T-helper 1 cell treated with Interleukin-12 subunit alpha and Interleukin-12 subunit beta and Interleukin-4 antibody, amounts not matched to agents 30 ng/mL and 1 ng/mL, for 36 hours (primary cell): ENCODE data around the gene OIP5. TPM values are rescaled to one million over a fixed set of nuclear protein-coding genes. Genes with fewer than 3 reads are reported as not detected.

ENCODE experiments used
- intact Hi-C: fragments of 100-400 bp; cut with micrococcal nuclease; formaldehyde crosslinking; loops from one replicate; pipeline ENCODE4 v1.15.1; 2024
- total RNA-seq: library from RNA; stranded (reverse); gene quantifications from 2 replicates; pipeline ENCODE4 v1.2.3, GENCODE V29; 2022

OIP5 gene
- total RNA-seq = 14.5 and 17.7 TPM in 2 replicates

DNA sequence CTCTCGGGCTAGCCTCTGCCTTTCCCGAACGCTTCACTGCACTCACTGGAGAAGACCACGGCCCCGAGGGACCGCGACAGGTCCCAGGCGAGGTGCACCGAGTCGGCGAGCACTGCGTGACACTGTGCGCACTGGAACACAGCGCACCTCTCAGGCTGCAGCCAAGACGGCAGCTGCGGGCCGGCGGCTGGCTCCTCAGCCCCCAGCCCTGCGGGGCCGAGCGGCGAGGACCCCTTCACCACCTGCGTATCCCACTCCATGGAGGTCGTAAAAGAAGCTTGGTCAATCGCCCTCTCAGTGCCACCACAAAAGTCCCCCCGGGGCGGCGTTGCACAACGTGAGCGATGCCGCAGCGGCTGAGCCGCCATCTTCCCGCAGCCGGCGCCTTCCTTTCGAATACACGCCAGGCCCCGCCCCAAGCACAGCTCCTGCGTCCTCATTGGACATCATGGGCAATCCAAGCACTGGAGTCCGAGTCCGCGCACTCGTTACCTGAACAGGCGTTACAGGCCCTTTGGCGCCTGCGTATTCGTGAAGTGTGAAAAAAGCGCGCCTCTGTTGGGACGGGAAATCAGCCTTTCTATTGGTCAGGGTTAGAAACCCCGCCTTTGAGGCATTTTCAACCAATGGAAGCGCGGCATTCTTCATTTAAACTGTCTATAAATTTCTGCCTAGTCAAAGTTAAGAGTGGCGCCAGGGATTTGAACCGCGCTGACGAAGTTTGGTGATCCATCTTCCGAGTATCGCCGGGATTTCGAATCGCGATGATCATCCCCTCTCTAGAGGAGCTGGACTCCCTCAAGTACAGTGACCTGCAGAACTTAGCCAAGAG lies at the start of gene OIP5, which contains the start of gene NUSAP1:
TSS of gene OIP5 (minus strand) at position 398 of the 832 bp plus-strand sequence. CDS start at position 368, 30 bp downstream.
TSS of gene NUSAP1 (plus strand) at position 688 of the 832 bp plus-strand sequence. CDS start at position 765, 77 bp downstream.
- intact Hi-C loops = no loop called here

DNA sequence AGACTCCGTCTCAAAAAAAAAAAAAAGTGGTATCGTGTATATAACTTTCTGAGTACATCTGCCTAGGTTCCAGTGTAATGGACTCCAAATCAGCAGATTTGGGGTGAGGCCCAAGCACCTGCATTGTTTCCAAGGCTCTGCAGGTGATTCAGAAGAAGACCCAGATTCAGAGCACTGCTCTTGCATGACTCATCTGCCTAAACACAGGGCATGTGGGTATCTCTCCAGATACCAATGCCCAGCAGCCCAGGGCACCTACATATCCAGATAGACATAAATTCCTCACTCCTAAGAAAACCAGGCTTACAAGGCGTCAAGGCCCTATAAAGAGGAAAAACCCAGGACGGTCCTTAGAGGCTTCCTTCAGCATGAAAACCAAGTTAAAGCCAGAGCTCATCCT lies 45.6 kb upstream of the OIP5 start:
- intact Hi-C loops = no loop called here

DNA sequence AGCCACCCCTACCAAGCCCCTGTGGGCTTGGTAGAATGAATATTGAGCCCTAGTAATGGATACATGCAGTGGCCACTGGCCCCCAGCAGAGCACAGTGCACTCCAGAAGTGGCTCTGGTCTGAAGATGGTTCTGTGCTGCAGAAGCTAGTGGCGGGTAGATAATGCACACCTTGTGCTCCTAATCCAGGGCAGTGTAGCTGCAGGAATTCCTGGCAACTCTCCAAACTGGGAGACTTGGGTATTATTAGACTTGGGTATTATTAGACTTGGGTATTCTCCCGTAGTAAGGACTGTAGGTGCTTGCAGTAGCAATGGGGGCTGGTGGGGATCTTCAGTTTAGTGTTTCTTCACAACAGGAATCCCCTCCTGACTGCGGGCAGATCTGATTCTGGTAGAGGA lies 35.0 kb upstream of the OIP5 start:
- intact Hi-C loops = loop anchor here (10.0 kb wide), 1 partner anchor 63 kb away; no protein-coding TSS in a partner anchor

DNA sequence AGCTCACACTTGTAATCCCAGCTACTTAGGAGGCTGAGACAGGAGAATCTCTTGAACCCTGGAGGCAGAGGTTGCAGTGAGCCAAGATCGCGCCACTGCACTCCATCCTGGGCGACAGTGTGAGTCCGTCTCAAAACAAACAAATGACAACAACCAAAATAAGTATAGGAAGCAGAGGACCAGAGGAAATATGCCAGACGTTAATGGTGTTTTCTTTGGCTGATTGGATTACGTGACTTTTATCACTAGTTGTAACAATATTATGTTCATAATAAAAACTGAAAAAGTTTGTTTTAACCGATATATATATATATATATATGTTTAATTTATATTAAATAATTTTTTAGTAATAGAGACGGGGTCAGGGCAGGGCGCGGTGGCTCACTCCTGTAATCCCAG lies 22.0 kb upstream of the OIP5 start:
- intact Hi-C loops = no loop called here

DNA sequence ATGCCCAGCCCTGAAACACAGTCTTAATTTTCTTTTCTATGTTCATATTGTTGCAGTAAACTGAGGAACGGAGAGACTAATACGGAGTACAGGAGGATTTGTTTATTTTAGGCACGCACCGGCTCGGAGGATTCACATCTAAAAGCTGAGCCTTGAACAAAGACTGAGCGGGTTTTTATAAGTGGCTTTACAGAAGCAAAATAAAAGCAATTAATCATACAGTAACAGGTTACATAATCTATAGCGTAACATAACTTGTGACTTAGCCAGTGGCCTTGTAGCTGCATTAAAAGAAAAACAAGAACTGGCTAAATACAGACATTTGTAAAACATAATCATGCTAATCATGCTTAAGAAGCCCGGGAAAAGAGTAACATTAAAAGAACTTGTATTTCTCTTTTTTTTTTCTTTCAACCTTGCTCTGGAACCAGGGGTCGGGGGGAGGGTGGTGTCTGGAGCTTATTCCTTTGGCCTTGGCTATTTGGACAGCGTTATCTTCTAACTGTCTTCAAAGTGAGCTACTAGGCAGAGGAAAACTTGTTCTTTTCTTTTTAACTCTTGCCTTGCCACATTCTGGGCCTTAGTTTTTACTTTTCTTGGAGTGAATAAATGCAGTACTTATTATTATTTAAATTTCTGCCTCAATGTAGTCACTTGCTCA lies 17.8 kb upstream of the OIP5 start:
- intact Hi-C loops = no loop called here

DNA sequence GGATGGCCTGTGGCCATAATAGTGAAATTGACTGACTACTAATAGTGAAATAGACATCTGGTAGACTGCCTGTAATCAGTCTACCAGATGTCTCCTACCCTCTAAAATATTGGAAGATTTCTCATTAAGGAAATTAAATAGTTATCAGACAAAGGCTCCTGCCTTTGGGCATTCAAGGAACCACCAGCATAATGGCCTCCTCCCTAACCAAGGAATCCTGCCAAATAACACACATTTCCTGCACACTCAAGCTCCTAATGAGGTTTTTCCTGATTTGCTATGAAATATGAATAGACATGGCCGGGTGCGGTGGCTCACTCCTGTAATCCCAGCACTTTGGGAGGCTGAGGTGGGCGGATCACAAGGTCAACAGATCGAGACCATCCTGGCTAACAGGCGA lies 14.8 kb upstream of the OIP5 start:
- intact Hi-C loops = no loop called here

DNA sequence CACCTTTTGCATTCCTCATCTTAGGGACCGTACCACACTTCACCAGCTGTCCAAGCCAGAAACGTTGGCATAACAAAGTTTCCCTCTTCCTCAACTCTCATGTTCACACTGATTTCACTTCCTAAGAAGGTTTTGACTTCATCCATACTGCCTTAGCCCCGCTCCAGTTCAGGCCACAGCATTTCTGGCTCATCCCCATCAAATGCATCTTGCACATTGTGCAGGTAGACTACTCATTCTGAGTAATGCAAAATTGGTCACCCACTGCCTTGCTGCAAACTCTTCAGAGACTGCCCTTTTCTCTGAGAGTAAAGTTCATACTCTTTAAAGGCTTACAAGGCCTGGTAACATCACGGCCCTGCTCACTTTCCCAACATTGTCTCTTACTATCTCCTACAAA lies 9.1 kb upstream of the OIP5 start:
- intact Hi-C loops = no loop called here

DNA sequence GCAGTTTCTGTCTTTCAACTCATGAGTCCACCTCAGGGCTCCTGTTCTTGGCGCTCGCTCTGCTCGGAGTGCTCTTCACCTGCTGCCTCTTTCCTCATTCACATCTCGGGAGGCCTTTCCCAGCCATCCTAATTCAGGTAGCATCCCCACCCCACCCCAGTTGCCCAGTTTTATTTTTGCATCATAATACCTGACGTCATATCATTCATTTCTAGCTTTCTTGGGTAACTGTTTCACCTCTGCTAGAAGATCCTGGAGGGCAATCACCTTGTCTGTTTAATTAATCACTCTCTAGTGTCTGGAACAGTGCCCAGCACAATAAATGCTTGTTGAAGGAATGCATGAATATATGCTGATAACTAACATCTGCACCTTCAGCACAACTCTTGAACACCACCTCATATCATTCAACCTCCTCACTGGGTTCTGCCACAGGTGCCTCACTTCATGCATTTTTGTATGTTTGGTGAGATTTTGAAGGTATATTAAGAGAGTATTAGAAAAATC lies 7.9 kb upstream of the OIP5 start:
- intact Hi-C loops = no loop called here

DNA sequence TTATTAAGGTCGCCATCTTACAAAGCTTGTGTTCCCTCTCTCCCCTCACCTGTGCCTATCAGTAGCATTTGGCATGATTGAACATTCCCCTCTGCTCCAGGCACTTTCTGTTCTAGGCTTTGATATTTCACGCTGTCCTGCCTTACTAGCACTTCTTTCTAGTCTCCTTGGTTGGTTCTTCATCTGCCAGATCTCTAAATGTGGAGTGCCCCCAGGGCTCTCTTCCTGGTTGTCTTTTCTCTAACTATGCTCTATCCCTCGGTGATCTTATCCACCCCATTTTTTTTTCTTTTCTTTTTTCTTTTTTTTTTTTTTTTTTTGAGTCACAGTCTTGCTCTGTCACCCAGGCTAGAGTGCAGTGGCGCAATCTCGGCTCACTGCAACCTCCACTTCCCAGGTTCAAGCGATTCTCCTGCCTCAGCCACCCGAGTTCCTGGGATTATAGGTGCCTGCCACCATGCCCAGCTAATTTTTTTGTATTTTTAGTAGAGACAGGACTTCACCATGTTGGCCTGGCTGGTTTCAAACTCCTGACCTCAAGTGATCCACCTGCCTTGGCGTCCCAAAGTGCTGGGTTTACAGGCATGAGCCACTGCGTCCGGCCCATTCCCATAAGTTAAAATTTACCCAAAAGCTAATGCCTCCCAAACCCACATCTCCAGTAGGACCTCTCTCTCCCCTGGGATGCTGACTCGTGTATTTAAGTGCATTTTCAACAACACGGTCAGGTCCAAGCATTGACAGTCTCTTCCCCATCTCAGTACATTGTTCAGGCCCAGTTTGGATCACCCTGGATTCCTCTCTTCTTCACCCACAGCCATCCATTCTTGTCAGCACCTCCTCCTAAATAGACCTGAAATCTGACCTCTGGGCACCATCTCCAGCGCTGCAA lies 5.5 kb upstream of the OIP5 start:
- intact Hi-C loops = no loop called here

DNA sequence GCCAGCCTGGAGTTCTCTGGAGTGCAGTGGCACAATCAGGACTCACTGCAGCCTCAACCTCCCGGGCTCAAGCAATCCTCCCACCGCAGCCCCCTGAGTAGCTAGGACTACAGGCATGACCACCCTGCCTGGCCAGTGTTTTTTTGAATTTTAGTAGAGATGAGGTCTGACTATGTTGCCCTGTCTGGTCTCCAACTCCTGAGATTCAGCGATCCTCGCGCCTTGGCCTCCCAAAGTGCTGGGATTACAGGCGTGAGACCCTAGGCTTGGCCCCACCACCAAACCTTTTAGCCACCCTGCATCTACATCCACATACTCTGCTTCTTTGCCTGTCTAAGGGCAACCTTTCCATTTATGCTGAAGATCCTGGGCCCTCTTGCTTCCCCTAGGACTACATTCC lies 4.7 kb upstream of the OIP5 start:
- intact Hi-C loops = no loop called here

DNA sequence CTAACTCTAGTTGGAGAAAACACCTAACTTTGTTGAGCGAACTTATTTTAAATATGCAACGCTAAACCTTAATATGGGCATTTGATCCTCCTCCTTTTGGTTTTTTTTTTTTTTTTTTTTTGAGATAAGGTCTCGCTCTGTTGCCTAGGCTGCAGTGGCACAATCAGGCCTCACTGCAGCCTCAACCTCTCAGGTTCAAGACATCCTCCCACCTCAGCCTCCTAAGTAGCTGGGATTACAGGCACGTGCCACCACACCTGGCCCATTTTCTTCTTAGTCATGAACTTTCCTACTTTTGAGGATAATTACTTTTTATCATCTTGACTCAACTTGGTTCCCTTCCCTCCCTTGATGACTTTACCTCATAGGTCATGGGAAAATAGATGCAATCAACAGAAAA lies 4.2 kb upstream of the OIP5 start:
- intact Hi-C loops = no loop called here

DNA sequence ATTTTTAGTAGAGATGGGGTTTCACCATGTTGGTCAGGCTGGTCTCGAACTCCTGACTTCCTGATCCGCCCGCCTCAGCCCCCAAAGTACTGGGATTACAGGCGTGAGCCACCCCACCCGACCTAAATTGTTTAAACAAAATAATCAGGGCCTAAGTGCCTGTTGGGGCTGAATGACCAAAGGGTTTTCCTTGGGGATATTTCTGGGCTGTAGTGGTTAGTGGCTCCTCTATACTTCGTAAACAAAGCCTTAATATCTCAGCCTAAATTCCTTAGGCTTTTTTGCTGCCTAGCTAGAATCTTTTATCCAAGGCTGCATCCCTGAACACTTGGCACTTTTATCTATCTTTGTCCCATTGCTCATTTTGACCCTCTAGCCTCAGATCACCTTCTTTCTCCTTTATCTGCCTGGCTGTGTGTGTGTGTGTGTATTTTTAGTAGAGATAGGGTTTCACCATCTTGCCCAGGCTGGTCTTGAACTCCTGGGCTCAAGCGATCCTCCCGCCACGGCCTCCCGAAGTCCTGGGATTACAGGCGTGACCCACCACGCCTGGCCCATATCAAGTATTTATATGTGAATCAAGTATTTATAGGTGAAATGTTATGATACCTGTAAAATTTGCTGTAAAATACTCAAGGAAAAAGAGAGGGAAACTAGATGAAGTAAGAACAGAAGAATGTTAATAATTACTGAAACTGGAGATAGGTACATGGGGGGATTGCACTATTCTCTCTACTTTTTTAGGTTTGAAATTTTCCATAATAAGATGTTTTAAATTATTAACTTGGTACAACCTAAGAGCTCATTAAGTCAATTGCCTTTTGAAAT lies 2.1 kb upstream of the OIP5 start:
- intact Hi-C loops = no loop called here

DNA sequence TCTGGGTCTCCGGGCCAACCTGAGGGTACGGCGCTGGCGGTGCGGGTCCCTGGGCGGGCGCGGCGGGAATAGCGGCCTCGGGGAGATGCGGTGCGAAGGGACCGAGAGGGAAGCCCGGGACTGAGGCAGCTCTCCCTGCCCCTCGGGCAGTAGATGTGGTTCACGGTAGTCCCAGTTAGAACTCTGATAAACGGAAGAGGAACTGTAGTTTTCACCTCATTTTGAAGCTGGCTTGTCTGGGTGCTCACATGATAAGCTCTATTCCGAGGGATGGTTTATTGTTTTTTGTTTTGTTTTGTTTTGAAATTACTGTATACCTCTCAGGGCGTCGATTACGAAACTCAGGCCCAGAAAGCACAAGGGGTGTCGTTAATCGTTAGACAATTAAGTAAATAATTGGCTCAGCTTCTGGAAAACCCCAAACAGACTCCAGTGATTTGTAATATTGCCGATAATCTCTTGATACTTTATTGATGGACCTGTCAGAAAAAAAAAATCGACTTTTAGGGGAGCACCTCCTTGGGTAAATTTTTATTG lies 703 bp upstream of the OIP5 start:
- intact Hi-C loops = no loop called here

DNA sequence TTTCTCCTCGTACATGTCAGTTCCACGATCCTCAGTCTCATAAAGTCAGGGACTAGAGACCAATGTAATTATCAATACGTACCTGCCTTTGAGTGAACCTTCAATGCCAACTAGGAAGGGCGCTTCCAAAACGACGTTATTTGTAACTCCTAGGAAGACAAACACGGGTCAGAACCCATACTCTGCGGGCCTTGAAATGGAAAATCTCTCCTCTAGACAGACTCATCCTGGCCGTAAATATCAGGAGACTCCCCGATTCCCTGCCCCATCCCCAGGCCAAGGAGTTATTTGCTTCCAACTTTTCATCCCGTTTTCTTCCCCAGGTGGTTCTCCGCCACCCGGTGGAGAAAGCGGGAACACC lies 578 bp downstream of the OIP5 start:
- intact Hi-C loops = loop anchor here (1.0 kb wide), 1 partner anchor 49 kb away; no protein-coding TSS in a partner anchor

DNA sequence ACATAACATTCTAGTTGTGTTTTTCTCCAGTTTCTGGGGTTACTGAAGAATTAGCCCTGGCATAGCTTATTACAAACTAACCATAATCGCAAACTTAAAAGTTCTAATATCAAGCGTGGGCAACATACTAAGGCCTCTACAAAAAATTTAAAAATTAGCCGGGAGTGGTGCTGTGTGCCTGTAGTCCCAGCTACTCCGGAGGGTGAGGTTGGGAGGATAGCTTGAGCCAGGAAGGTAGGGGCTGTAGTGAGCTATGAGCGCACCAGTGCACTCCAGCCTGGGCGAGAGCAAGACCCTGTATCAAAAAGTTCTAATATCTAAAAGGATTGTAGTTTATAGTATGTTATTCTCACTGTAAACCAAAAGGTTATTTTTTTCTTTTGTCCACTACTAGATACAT lies 1.1 kb downstream of the OIP5 start:
- intact Hi-C loops = loop anchor here (1.0 kb wide), 1 partner anchor 48 kb away; no protein-coding TSS in a partner anchor

DNA sequence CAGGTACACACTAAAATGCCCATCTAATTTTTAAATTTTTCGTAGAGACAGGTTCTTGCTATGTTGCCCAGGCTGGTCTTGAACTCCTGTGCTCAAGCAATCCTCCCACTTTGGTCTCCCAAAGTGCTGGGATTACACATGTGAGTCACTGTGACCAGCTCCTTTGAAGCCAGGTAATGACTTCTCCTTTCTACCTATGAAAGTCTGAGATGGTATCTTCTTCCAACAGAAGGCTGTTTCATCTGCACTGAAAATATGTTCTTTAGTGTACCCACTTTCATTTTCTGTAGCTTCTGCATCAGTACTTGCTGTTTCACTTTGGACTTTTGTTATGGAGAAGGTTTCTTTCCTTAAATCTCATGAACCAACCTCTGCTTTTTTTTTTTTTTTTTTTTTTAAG lies 8.8 kb downstream of the OIP5 start:
- intact Hi-C loops = loop anchor here (2.0 to 10.0 kb wide), 2 partner anchors 101 to 209 kb away; no protein-coding TSS in a partner anchor

DNA sequence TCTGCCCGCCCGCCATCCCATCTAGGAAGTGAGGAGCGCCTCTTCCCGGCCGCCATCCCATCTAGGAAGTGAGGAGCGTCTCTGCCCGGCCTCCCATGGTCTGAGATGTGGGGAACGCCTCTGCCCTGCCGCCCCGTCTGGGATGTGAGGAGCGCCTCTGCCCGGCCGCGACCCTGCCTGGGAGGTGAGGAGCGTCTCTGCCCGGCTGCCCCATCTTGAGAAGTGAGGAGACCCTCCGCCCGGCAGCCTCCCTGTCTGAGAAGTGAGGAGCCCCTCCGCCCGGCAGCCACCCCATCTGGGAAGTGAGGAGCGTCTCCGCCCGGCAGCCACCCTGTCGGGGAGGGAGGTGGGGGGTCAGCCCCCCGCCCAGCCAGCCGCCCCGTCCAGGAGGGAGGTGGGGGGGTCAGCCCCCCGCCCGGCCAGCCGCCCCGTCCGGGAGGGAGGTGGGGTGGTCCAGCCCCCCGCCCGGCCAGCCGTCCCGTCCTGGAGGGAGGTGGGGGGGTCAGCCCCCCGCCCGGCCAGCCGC lies 11.5 kb downstream of the OIP5 start:
- intact Hi-C loops = loop anchor here (10.0 kb wide), 1 partner anchor 104 kb away; no protein-coding TSS in a partner anchor

DNA sequence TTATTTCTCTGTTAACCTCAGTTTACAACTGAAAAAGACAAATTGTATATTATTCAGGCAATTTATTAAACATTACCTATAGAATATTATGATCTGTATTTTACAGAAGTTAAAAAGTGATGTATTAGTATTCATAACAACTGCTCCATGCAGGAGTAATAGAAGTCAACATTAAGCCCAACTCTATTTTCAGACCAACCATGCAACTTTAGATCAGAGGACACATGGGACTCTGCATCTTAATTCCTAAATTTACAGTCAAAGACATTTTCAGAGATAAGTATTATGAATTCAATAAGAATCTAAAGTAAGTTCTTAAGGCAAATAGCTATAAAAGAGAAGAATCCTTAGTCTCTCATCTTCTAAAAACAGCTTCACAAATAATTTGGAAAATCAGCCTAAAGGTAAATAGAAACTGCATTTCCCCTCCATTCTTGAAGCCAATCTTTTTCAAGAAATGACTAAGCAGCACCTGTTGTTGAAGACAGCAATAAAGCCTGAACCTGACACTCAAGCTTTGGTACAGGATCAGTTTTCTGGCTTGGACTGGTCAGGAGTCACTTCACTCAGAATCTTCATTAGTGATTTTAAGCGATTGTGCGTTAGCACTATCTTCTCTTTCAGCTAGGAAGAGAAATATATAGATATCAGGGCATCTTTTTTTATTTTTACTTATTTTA lies 23.0 kb downstream of the OIP5 start:
- intact Hi-C loops = loop anchor here (10.0 kb wide), 1 partner anchor 55 kb away; no protein-coding TSS in a partner anchor

DNA sequence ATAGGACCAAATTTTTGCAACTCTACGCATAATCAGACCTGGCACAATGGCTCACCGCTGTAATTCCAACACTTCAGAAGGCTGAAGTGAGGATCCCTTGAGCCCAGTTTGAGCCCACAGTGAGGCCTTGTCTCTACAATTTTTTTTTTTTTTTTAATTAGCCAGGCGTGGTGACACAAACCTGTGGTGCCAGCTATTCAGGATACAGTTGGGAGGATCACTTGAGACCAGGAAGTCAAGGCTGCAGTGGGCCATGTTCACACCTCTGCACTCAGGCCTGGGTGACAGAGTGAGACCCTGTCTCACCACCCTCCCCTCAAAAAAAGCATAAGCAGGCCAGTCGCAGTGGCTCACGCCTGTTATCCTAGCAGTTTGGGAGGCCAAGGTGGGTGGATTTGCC lies 24.7 kb downstream of the OIP5 start:
- intact Hi-C loops = loop anchor here (10.0 kb wide), 1 partner anchor 57 kb away; no protein-coding TSS in a partner anchor
